GM19463 (cell line): Measurements from ENCODE around the gene RNASE12.

Experiments
- ATAC-seq: cut with Tn5 transposase; IDR thresholded peaks from one replicate; pipeline ENCODE4 v1.9.1; 2021; ENCODE audit warnings: mild to moderate bottlenecking, moderate library complexity; ENCODE audit not compliant: unreplicated experiment

The RNASE12 gene

DNA sequence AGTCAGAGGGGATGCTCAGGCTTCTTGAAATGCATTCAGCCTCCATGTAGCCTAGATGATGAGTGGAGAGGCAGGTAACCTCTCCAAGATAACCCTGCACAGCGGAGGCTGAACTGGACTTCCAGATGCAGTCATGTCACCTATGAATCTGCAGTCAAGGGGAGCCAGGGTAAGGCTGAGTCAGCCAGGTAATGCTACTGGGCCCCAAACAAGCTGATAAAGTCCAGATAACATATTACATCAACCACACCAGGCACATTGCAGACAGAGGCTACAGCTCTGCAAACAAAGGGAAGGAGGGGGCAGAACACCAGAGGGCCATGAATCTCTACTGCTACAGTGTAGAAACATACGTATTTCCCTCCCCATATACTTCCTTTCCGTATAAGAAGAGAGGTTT lies 44.3 kb downstream of the RNASE12 start:
- no peak for ATAC-seq
